GM18507 (cell line): ENCODE data around the gene PGAP6.
"Not testable (repeated sequence)": the region's sequence is repeated elsewhere in the genome, so short reads cannot be mapped to it uniquely, and the experiment has no call there.

Experiments used
- DNase-seq: peaks from one replicate; pipeline ENCODE4 v3.0.0; 2011; ENCODE audit warnings: low read depth; ENCODE audit not compliant: insufficient read length; ENCODE audit errors: extremely low spot score
- FAIRE-seq: peaks from 2 replicates; lab custom pipeline; 2011; peaks lifted over from hg19 to GRCh38; lab: Jason Lieb, UNC

PGAP6 gene

DNA sequence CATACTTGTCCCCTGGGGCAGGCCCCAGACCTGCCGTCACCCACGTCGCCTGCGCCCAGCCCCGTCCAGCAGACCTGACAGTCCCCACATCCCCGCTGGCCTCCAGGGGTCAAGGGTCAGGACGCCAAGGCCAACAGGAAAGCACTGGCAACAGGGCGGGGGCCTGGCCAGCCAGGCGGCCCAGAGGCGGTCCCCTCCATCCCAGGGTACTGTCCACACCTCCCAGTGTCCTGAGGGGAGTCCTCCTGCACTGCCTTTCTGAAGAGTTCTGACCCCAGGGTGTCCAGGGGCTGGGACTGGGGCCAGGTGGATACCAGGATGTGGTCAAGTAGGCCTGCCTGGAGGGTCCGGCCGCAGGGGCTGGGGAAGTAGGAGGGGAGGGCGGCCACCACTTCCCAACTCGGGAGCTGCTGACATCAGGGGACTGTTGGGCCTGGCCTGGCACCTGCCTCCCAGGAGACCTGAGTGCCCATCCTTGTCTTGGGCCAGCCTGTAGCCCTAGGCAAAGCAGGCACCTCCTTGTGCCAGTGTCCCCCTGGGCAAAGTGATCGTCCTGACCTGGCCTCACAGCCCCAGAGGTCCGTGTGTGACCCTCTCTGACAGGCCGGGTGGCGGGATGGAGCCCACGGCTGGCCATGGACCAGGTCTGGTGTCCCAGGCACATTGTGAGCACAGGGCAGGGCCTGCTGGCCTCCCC is 22.6 kb downstream of the PGAP6 start:
- DNase-seq (no peak), FAIRE-seq (no peak)

DNA sequence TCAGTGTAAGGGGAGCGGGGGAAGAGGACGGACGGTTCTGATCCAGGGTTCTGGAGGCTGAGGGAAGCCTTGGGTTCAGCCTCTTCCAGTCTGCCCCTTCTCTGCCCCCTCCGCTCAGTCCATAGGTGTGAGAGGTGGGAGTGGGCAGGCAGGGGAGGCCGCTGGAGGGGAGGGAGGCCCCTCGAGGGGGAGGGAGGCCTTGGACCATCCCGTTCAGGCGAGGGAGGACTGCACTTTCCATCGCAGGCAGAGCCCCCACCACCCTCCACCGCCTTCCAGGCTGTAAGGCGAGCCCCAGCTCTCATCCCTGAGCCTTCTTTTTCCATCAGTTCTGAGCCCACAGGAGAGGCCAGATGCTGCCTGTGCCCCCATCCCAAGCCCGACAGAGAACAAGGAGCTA is 25.0 kb downstream of the PGAP6 start:
- FAIRE-seq = no peak
- DNase-seq = no peak

DNA sequence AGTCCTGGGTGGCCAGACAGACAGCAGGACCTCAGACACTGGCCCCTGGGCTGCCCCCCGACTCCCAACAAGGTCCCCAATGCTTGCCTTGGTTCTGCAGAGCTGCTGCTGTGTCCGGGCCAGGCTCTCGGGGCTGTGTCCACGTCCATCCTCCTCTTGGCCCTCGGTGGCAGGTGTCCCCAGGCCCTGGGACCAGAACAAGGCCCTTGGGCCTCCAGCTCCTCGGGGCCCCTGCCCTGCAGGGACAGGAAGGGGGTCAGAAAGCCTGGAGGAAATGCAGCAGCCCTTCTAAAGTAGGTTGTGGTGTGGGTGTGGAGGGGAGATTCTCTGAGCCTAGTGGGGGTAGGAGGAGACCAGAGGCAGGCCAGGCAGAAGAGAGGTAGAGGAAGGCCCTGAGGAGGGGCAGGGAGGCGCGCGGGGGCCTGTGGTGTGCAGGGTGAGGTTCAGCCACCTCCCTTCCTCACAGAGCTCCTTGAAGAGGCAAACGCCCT is 26.8 kb downstream of the PGAP6 start:
- DNase-seq (no peak), FAIRE-seq (no peak)

DNA sequence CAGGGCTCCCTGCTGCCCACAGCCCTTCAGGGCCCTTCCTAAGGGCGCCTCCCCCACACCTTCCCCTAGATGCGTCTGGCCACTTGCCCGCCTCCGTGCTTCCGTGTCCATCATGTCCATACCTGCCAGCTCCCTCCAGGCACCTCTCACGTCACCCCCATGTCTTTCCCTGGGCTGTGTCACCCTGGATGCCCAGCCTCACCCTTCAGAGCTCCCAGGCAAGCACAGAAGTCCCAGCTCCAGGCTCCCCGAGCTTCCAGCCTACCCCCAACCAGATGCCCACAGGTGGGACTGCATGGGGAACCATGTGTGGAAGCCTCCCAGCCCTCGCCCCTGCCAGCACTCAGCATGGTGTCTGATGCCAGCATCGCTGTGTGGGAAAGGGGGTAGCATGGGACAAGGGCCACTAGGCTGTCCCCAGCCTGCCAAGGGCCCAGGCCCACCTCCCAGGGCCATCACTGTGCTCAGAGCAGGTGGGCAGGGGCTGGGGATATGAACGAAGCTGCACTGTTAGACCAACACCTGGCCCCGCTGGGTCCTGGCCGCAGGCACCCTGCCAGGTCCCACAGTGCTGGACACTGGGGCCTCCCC is 27.4 kb downstream of the PGAP6 start:
- FAIRE-seq = no peak
- DNase-seq = no peak

DNA sequence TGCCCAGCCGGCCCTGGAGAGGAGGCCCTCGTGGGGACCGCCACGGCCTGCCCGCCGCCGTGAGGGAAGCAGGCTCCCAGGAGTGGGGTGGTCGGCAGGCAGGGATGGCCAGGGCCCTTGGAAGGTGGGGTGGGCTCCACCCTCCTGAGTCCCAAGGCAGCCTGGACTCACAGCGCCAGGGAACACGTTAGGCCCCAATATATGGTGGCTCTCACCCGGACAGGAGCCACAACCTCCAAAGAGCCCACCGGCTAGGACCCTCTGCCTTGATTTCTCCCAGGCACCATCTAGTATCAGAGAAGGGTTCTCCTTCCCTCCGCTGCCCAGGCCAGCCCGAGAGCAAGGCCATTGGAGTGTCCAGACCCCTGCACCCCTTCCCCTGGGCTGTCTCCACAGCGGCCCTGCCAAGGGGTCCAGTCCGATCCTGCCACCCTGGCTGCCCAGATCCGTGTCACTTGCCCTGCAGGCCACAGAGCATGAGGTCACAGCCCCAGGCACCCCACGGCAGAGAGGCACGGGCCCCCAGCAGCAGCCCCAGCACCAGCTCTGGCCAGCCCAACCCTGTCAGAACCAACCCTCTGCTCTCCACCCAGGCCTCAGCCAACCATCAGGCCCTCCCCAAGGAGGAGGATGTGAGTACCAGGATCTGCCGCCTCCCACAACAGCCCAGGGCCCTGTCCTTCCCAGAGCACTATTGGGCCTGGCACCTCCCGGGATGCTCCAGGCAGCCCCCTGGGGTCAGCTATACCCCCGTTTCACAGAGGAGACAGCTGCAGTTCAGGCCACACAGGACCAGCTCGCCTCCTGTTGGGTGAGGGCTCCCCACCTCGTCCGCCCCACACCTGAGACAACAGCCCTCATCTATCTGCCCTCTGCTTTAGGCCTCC is 28.1 kb downstream of the PGAP6 start:
- no peak for DNase-seq
- no peak for FAIRE-seq

DNA sequence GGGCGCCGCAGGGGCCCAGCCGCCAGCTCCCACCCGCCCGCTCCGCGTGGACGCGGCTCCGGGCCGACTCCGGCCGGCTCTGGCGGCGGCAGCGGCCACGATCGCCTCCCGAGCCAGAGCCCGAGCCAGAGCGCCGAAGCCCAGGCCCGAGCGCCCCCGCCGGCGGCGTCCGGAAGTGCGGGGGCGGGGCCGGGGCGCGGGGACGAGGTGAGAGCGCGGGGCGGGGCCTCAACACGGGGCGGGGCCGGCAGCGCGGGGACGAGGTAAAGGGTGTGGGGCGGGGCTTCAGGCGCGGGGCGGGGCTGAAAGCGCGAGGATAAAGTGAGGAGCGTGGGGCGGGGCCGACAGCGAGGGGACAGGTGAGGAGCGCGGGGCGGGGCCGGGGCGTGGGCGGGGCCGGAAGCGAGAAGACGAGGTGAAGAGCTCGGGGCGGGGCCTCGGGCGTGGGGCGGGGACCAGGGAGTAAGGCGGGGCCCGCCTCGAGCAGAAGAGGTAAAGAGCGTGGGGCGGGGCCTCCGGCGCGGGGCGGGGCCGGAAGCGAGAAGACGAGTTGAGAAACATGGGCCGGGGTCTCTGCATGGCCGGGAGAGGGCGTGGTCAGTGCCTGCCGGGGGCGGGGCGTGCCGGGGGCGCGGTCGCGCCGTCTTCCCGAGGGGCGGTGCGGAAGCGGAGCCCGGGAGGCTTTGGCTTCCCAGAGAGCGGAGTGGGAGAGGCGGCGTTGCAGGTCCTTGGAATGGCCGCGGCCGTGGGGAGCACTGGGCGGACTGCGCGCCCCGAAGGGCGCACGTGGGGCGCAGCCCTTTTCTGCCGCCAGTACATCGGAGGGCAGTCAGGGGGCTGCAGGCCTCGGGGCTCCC is 29.0 kb downstream of the PGAP6 start, which contains the start of gene AXIN1:
Gene AXIN1 (minus strand): TSS at position 177 of the 857 bp plus-strand sequence. CDS start 5,698 bp downstream, outside the sequence.
- peak; percentile 83 for FAIRE-seq
- DNase-seq = peak; percentile 81

DNA sequence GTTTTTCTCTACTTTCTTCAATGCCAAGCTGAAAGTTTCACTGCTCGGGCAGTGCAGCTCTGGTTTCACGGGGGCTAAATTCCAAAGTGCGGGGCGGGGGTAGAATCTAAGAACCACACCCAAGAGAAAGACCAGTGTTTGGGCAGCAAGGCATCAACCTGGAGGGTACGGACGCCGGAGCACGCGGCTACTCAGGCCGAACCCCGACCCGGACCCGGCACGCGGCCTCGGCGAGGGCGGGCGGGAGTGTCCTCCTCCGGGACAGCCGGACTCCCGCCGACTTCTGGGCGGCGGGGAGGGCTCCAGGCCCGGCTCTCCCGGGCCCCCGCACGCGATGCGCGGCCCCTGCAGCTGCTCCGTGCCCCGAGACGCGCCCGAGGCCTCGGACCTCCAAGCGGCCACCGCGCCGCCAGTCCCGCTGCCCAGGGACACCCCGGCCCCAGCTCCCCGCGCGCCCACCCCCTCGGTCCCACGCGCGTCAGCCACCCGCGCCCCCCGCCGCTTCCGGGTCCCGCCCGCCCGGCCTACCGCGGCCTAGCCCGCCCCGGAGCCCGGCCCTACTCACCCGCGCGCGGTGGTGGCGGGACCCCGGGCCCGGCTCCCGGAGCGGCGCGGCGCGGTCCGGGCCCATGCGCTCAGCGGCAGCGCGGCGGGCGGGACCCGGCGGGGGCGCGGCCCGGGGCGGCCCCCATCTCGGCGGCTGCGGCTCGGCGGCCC is 29.8 kb downstream of the PGAP6 start:
- no peak for DNase-seq

DNA sequence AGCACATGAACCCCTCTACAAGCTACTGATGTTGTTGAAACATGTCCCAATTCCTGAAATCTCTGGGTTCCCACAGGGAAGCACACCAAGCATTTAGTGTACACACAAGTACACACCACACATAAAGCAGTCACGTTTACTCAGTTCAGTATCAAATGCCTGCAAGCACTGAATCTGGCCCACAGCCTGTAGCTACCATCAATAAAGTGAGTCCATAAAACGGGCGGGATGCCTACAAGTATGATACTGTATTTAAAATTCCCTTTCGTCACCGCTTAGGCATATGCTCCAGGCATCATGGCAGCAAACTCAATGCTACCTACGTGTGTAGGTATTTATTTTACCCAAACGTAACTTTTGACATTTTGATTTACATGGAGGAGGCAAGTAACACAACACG is 31.6 kb downstream of the PGAP6 start:
- no peak for FAIRE-seq
- DNase-seq = no peak

More for the DNA sequence above, 29.8 kb downstream of the PGAP6 start:
- no peak for FAIRE-seq

DNA sequence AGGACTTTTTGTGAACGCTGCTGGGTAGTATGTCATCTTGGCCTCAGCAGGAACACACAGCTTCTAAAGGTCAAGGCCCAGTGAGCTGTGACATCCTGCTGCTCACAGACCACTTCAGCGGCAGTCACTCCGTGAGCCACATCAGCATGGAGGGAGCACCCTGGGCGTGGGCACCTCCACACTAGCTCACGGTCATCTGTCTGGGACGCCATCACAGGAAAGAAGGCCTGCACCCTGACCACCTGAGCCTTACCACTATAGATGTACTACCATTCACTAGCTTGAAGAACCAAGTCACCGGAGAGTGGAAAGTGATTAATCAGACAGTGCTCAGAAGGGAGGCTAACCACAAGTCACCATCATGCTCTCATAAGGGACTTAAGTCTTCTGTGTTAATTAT is 32.6 kb downstream of the PGAP6 start:
- DNase-seq = peak; percentile 52
- FAIRE-seq = peak; percentile 87

DNA sequence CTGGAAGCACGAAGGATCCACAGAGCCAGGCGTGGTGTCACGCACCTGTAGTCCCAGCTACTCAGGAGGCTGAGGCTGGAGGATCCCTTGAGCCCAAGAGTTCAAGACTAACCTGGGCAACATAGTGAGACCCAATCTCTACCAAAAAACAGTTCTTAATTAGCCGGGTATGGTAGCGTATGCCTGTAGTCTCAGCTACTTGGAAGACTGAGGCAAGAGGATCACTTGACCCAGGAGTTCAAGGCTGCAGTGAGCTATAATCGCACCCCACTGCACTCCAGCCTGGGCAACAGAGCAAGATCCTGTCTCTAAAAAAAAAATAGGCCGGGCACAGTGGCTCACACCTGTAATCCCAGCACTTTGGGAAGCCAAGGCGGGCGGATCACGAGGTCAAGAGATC is 33.3 kb downstream of the PGAP6 start:
- DNase-seq, FAIRE-seq: not testable (repeated sequence)

DNA sequence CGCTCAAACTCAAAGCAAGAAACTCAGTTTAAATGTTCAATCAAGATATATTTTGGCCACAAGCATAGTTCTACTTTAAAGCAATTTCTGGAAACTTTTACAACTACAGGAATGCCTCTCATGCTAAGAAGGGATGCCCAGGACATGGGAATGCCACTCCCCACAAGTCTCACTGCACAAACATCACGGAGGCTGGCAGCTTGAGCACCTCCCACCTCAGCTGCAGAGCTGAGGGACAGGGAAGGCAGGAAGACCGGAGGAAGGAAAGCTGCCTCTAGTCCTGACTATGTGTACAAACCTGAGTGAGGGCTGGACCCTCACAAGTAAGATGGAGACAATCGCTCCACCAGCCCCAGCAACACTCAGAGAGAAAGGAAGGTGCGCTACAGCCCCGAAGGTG is 34.6 kb downstream of the PGAP6 start:
- DNase-seq (no peak), FAIRE-seq (no peak)

DNA sequence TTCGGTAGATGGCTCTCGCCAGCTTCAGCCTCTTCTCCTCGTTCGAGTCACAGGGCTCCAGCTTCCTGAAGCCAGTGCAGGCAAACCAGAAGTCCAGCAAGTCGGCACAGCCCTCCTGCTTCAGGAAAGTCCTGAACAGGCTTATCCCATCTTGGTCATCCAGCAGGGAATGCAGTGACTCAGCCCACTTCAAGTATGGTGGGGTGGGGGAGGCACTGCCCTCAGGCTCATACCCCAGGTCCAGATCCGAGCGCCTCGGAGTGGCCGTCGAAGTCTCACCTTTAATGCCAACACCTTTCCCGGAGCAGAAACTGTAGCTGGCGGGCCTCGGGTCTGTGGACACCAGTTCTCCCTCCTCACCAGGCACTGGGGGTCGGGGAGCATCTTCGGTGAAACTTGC is 35.2 kb downstream of the PGAP6 start:
- FAIRE-seq (no peak), DNase-seq (no peak)

DNA sequence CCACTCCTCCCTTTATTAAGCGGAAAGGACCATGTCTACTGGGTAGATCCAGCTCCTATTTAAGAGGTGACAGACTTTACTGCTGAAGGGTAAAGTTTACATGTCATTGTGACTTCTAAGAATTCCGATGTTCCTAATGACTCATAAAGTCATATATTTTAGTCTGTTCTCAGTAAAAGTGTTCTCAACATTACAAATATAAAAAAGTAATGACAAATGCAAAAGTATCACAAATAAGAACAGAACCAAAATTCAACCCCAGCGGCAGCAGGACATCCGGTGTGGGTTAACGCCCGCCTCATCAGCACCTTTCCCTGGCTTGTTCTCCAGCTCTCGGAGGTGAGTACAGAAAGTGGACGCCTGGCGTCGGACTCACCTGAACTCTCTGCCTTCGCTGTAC is 36.0 kb downstream of the PGAP6 start:
- DNase-seq = no peak
- no peak for FAIRE-seq

DNA sequence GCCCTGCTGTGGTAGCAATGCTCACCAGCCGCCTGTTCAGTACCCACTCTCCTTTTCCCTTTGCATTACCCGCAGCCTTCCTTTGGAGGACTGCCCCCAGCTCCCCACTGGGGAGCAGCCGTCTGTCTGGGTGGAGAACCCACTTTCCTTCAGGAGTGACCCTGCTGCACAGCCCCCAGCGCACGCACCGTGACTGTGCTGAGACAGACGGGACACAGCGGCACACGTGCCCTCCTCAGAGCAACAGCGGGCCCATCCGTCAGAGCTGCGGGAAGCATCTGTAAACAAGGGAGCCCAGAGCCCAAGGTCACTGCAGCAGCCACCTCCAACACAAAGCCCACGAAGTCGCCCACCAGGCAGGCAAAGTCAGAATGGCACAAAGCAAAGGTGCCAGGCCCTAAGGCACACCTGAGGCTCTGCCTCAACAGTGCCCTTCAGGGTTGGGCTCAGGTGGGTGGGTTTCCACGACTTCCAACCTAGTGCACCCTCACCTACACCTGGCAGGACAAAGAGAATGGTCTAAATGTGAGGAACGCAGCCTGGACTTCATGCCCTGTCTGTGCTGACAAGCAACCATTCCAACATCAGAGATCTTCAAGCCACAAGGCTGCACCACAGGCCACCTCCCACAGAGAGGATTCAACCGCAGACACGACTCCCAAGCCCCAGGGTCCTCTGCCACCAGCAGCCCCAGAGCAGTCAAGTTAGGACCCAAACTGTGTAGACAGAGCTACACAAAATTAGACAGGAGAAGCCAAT is 39.1 kb downstream of the PGAP6 start:
- FAIRE-seq = no peak
- DNase-seq = no peak

DNA sequence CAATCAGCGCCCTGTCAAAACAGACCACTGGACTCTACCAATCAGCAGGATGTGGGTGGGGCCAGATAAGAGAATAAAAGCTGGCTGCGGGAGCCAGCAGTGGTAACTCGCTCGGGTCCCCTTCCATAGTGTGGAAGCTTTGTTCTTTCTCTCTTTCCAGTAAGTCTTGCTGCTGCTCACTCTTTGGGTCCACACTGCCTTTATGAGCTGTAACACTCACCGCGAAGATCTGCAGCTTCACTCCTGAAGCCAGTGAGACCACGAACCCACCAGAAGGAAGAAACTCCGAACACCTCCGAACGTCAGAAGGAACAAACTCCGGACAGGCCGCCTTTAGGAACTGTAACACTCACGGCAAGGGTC is 39.8 kb downstream of the PGAP6 start:
- FAIRE-seq = not testable (repeated sequence)

DNA sequence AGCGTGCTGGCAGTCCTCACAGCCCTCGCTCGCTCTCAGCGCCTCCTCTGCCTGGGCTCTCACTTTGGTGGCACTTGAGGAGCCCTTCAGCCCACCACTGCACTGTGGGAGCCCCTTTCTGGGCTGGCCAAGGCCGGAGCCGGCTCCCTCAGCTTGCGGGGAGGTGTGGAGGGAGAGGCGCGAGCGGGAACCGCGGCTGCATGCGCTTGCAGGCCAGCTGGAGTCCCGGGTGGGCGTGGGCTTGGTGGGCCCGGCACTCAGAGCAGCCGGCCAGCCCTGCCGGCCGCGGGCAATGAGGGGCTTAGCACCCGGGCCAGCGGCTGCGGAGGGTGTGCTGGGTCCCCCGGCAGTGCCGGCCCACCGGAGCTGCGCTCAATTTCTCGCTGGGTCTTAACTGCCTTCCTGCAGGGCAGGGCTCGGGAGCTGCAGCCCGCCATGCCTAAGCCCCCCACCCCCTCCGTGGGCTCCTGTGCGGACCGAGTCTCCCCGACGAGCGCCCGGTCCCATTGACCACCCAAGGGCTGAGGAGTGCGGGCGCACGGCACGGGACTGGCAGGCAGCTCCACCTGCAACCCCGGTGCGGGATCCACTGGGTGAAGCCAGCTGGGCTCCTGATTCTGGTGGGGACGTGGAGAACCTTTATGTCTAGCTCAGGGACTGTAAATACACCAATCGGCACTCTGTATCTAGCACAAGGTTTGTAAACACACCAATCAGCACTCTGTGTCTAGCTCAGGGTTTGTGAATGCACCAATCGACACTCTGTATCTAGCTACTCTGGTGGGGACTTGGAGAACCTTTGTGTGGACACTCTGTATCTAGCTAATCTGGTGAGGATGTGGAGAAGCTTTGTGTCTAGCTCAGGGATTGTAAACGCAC is 40.4 kb downstream of the PGAP6 start:
- FAIRE-seq, DNase-seq: not testable (repeated sequence)

More for the DNA sequence above, 39.8 kb downstream of the PGAP6 start:
- DNase-seq = not testable (repeated sequence)
